Breast epithelium (tissue), 4 donors: ENCODE data around the gene FAAP20. TPM values are rescaled to one million over a fixed set of nuclear protein-coding genes. Genes with fewer than 3 reads are reported as not detected.
A peak's percentile ranks its signal among the peaks of the same experiment; 100 is the strongest.

Experiments used
- DNase-seq, 2 donors: peaks; one replicate each; pipeline ENCODE4 v3.0.0-alpha.2; 2019; ENCODE audit warnings: low spot score in 2 of 2
- H3K27ac ChIP-seq, 2 donors: fragments of 200-600 bp; sonication (generic) in 1 of 2; one replicate each; pipeline ENCODE4 v1.5.1; 2016 to 2019; ENCODE audit warnings: mild to moderate bottlenecking in 1 of 2
- H3K27me3 ChIP-seq, 2 donors: fragments of 200-600 bp; sonication (generic) in 1 of 2; one replicate each; pipeline versions ENCODE4 v1.5.1 to v1.6.0; 2017 to 2019; ENCODE audit warnings: control low read depth in 1 of 2, mild to moderate bottlenecking in 1 of 2
- H3K36me3 ChIP-seq: fragments of 200-600 bp; one replicate; pipeline ENCODE4 v1.5.1; 2019
- H3K4me1 ChIP-seq, 2 donors: fragments of 200-600 bp; sonication (generic); one replicate each; pipeline ENCODE4 v1.5.1; 2016 to 2019; ENCODE audit warnings: control low read depth in 1 of 2
- H3K4me3 ChIP-seq, 3 donors: fragments of 200-600 bp; sonication (generic); 1 replicate in 2 of 3; 2 replicates in 1 of 3; pipeline ENCODE4 v1.5.1; 2016 to 2019; ENCODE audit warnings: mild to moderate bottlenecking in 3 of 3, moderate library complexity in 2 of 3
- H3K9me3 ChIP-seq, 2 donors: fragments of 200-600 bp; sonication (generic) in 1 of 2; one replicate each; pipeline ENCODE4 v1.5.1; 2016 to 2019; ENCODE audit warnings: control low read depth in 1 of 2
- POLR2A ChIP-seq: fragments of 450-650 bp; IDR thresholded peaks from one replicate; pipeline ENCODE4 v1.6.1; 2016; ENCODE audit warnings: antibody characterized with exemption, mild to moderate bottlenecking, moderate library complexity
- POLR2AphosphoS5 ChIP-seq, 3 donors: sonication (generic); formaldehyde crosslinking; IDR thresholded peaks; one replicate each; pipeline ENCODE4 v1.6.1; 2017; ENCODE audit warnings: antibody characterized with exemption in 3 of 3
- intact Hi-C: fragments of 100-400 bp; cut with DNase I; formaldehyde crosslinking; loops from one replicate; pipeline ENCODE4 v1.15.1; 2023; ENCODE audit warnings: low total_unique reads
- total RNA-seq, 3 donors: library from RNA; depleted of rRNA; stranded (reverse); fragments of >200 nt; gene quantifications; one replicate each; pipeline ENCODE4 v1.1.0, GENCODE V29; 2016
- TF ChIP-seq, protein P1 (sequence below), 3 donors: fragments of 450-650 bp; IDR thresholded peaks; one replicate each; pipeline ENCODE4 v1.5.1; 2016 to 2017; ENCODE audit warnings: antibody characterized with exemption in 3 of 3, mild to moderate bottlenecking in 3 of 3, moderate library complexity in 3 of 3

FAAP20 gene
- total RNA-seq, 3 donors from 2014 or later: 28.6 to 33.1 (median 29.9) TPM

DNA sequence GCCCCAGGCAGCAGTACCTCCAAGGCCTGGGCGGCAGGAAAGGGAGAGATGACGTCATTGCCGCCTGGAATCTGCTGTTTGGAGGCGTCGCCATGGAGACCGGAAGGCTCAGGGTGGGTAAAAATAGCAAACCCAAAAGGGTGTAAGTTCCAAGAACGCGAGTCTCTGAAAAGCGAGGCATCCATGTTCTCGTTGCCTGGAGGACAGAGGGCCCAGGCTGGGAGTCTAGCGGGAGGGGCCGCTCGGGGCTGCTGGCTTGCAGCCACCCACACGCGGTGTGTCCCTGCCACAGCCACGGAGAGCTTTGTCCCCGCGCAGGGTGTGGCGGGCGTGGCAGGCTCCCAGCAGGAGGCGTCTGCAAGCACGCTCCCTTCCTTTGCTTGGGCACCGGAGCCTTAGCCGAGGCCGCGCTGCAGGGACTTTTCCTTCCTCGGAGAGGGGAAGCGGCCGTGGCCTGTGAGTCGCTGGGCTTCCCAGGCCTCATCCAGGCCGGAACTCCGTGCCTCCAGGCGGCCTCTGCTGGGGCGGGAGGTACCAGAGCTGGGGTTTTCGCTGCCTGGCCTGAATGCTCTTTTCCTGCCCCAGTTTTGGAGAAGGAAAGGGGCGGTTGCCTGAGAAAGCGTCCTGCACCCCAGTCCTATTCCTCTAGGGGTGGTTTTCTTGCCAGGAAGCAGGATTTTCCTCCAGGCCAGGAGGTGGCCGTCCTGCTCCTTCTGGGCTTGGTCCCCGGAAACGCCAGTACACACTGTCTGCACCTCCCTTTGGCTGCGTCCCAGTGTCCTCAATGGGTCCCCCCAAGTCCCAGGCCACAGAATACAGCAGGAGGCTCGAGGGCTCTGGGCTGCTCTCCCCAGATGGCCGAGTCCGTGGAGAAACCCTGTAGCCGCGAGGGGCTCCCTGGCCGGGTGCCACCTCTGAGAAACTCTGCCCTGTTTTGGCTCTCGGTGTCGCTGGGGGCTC lies 18.2 kb upstream of the FAAP20 start:
- peaks cover 28 to 31% of the 10 kb centered on the region in 2 donors for H3K4me1 ChIP-seq
- no peaks in the 10 kb centered on the region for H3K36me3 ChIP-seq
- intact Hi-C loops: no loop called here
- H3K4me3 ChIP-seq: peak overlapping the region; percentile 28 to 60 (median 41)
- peak; percentile 81 to 83 for DNase-seq
- H3K9me3 ChIP-seq: no peaks in the 10 kb centered on the region
- no peaks in the 10 kb centered on the region for H3K27me3 ChIP-seq
- peak overlapping the region; percentile 92 to 94 for H3K27ac ChIP-seq
- TF ChIP-seq POLR2AphosphoS5 (IDR thresholded peaks at IDR 0.05) (peak; percentile 65 to 82 (median 66)), POLR2A (no peak)
- TF ChIP-seq, protein P1, sequence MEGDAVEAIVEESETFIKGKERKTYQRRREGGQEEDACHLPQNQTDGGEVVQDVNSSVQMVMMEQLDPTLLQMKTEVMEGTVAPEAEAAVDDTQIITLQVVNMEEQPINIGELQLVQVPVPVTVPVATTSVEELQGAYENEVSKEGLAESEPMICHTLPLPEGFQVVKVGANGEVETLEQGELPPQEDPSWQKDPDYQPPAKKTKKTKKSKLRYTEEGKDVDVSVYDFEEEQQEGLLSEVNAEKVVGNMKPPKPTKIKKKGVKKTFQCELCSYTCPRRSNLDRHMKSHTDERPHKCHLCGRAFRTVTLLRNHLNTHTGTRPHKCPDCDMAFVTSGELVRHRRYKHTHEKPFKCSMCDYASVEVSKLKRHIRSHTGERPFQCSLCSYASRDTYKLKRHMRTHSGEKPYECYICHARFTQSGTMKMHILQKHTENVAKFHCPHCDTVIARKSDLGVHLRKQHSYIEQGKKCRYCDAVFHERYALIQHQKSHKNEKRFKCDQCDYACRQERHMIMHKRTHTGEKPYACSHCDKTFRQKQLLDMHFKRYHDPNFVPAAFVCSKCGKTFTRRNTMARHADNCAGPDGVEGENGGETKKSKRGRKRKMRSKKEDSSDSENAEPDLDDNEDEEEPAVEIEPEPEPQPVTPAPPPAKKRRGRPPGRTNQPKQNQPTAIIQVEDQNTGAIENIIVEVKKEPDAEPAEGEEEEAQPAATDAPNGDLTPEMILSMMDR (IDR thresholded peaks at IDR 0.05): peak in 2 of 3 donors; percentile 29 to 63

DNA sequence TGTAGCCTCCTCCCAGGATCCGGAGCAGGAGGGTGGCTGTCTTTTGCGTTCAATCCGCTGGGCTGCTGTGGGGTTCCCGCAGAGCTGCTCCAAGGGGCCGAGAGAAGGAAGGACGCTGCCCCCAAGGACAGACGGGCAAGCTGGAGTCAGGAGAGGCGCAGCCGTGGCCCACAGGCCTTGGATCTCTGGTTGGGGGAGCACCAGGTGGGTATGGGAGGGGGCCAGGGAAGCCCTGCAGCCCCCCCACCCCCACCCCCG lies 17.6 kb upstream of the FAAP20 start:
- no peak for TF ChIP-seq POLR2A
- TF ChIP-seq, protein P1 (IDR thresholded peaks at IDR 0.05): no peak
- no peak for TF ChIP-seq POLR2AphosphoS5 (IDR thresholded peaks at IDR 0.05)
- H3K4me1 ChIP-seq: peaks cover 28 to 31% of the 10 kb centered on the region in 2 donors
- intact Hi-C loops: no loop called here

DNA sequence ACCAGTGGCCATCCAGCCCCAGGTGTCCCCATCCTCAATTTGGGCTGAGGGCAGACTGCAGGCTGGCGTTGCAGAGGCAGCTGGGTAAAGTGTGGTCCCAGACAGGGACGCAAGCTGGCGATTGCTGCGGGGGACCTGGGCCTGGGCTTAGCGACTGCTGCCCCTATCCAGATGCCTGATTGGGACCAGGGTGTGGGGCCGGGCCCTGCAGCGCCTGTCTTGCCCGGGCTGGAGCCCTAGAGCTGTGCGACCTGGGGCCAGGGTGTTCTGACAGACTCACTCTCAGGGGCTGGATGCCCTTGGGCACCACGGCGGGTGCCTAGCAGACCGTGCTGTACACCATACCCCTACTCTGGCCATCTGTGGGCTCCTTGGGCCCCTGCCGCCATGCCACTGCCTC lies 16.2 kb upstream of the FAAP20 start:
- Histone ChIP-seq H3K4me1 (peaks cover 29 to 32% of the 10 kb centered on the region in 2 donors), H3K9me3 (no peaks in the 10 kb centered on the region), H3K27ac (peak overlapping the region in 1 of 2 donors; percentile 78), H3K27me3 (no peaks in the 10 kb centered on the region), H3K4me3 (no peak overlapping the region), H3K36me3 (no peaks in the 10 kb centered on the region)
- TF ChIP-seq, protein P1 (IDR thresholded peaks at IDR 0.05): no peak
- no peak for TF ChIP-seq POLR2AphosphoS5 (IDR thresholded peaks at IDR 0.05)
- no peak for TF ChIP-seq POLR2A
- intact Hi-C loops: no loop called here
- no peak for DNase-seq

More for the DNA sequence above, 17.6 kb upstream of the FAAP20 start:
- Histone ChIP-seq H3K9me3 (no peaks in the 10 kb centered on the region), H3K27me3 (no peaks in the 10 kb centered on the region), H3K27ac (peak overlapping the region; percentile 92 to 94), H3K36me3 (no peaks in the 10 kb centered on the region), H3K4me3 (peak overlapping the region; percentile 28 to 60 (median 41))
- no peak for DNase-seq

DNA sequence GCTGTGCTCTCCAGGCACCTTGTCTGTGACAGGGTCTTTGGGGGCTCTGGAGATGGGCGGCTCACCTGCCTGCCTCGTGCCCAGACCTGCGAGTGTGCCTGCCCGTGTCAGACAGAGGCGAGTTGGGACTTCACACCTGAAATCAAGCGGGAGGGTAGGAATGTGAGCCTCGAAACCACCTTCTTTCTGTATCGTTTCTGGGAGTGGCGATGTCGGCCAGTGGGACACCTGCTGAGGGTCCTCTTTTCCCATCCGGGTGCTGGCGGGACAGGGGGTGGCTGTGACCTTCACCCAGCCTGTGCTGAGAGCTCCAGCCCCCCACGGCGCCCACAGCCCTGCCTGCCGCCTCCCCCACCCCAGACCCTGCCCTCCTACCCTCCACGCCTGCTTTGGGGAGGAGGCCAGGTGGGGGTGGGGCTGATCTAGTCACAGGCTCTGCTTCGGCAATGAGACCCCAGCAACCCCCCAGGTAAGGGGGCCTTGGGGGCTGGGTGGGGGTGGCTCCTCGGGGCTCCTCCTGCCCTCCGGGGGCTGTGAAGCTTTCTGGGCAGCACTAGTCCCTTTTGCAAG lies 15.6 kb upstream of the FAAP20 start:
- no peaks in the 10 kb centered on the region for H3K27me3 ChIP-seq
- no peaks in the 10 kb centered on the region for H3K9me3 ChIP-seq
- H3K4me1 ChIP-seq: peaks cover 33 to 36% of the 10 kb centered on the region in 2 donors
- DNase-seq: no peak
- no peak overlapping the region for H3K4me3 ChIP-seq
- H3K27ac ChIP-seq: peak overlapping the region; percentile 78 to 94
- TF ChIP-seq POLR2A: no peak
- TF ChIP-seq, protein P1 (IDR thresholded peaks at IDR 0.05): no peak
- TF ChIP-seq POLR2AphosphoS5 (IDR thresholded peaks at IDR 0.05): no peak
- intact Hi-C loops: no loop called here
- H3K36me3 ChIP-seq: no peaks in the 10 kb centered on the region
